ENCODE measurements around the gene THBS3. TPM values are rescaled to one million over a fixed set of nuclear protein-coding genes. Genes with fewer than 3 reads are reported as not detected.

Gene THBS3
- polyA plus RNA-seq, 1 donor from 2014 or later: 99.6 TPM

DNA sequence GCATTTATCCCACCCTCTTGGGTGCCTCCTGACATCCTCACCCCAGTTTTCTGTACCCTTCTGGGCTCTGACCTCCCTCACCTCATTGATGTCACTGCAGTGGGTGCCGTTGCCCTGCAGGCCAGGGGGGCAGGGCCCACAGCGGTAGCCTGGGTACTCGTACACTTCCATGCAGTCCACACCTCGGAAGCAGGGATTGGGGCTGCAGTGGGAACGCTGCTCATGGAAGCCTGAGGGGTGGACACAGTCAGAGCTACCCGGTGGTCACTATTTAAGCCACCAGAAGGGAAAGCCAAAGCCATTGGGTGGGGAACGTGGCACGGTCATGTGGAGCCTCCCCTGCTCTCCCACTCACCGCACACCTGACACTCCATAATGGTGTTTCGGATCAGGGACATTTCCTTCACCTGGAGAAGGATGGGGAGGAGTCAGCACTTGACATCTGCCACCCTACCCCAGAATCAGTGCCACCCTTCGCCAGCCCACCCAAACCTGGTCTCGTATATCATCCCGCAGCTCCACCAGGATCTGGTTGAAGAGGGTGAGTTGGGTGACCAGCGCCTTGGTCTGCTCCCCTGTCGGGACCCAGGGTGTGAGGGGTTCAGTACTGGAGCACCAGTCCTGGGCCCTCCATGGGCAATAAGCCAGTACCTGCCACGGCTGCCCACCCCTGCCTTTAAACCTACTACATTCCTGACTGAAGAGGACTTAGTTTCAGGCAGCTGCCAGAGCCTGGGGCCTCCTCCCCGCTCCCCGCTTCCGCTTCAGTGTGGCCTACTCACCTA, 4.8 kb downstream of the THBS3 start:
- Histone ChIP-seq H3K9me3 (ENCODE audit: low read length) (no peaks in the 10 kb centered on the region), H3K4me2 (ENCODE audit: low read length) (no peak overlapping the region), H3K27ac (ENCODE audit: low read length) (no peak overlapping the region), H3K4me3 (ENCODE audit: low read length) (no peak overlapping the region), H3K9me2 (ENCODE audit: insufficient read depth, low read length) (no peaks in the 10 kb centered on the region), H3F3A (ENCODE audit: insufficient read depth, low read length, poor library complexity, severe bottlenecking) (peaks cover 6% of the 10 kb centered on the region), H3K79me2 (replicated peaks; ENCODE audit: insufficient read depth, low read length) (peaks cover 26% of the 10 kb centered on the region), H2AFZ (ENCODE audit: low read depth, low read length) (no peak overlapping the region), H4K20me1 (ENCODE audit: insufficient read depth) (no peaks in the 10 kb centered on the region), H3K9ac (ENCODE audit: low read length) (no peak overlapping the region), H3K36me3 (ENCODE audit: insufficient read depth, low read length) (no peaks in the 10 kb centered on the region), H3K27me3 (ENCODE audit: insufficient read depth, low read depth, low read length) (no peaks in the 10 kb centered on the region)
- TF ChIP-seq TAF1 (IDR thresholded peaks at IDR 0.05; ENCODE audit: low read depth) (no peak), EZH2 (IDR thresholded peaks at IDR 0.05; ENCODE audit: borderline replicate concordance, insufficient read depth, low read length, poor library complexity, severe bottlenecking) (no peak), SMC3 (conservative IDR thresholded peaks at IDR 0.05; ENCODE audit: poor library complexity) (no peak), RAD21 (conservative IDR thresholded peaks at IDR 0.05) (no peak), CTCF (IDR thresholded peaks at IDR 0.05; ENCODE audit: poor library complexity, severe bottlenecking) (no peak), MXI1 (conservative IDR thresholded peaks at IDR 0.05; ENCODE audit: poor library complexity, severe bottlenecking) (no peak), EP300 (conservative IDR thresholded peaks at IDR 0.05; ENCODE audit: poor library complexity, severe bottlenecking) (no peak), POLR2AphosphoS5 (IDR thresholded peaks at IDR 0.05) (no peak)
- TF ChIP-seq, protein P1, sequence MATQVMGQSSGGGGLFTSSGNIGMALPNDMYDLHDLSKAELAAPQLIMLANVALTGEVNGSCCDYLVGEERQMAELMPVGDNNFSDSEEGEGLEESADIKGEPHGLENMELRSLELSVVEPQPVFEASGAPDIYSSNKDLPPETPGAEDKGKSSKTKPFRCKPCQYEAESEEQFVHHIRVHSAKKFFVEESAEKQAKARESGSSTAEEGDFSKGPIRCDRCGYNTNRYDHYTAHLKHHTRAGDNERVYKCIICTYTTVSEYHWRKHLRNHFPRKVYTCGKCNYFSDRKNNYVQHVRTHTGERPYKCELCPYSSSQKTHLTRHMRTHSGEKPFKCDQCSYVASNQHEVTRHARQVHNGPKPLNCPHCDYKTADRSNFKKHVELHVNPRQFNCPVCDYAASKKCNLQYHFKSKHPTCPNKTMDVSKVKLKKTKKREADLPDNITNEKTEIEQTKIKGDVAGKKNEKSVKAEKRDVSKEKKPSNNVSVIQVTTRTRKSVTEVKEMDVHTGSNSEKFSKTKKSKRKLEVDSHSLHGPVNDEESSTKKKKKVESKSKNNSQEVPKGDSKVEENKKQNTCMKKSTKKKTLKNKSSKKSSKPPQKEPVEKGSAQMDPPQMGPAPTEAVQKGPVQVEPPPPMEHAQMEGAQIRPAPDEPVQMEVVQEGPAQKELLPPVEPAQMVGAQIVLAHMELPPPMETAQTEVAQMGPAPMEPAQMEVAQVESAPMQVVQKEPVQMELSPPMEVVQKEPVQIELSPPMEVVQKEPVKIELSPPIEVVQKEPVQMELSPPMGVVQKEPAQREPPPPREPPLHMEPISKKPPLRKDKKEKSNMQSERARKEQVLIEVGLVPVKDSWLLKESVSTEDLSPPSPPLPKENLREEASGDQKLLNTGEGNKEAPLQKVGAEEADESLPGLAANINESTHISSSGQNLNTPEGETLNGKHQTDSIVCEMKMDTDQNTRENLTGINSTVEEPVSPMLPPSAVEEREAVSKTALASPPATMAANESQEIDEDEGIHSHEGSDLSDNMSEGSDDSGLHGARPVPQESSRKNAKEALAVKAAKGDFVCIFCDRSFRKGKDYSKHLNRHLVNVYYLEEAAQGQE (IDR thresholded peaks at IDR 0.05; ENCODE audit: borderline replicate concordance): no peak

DNA sequence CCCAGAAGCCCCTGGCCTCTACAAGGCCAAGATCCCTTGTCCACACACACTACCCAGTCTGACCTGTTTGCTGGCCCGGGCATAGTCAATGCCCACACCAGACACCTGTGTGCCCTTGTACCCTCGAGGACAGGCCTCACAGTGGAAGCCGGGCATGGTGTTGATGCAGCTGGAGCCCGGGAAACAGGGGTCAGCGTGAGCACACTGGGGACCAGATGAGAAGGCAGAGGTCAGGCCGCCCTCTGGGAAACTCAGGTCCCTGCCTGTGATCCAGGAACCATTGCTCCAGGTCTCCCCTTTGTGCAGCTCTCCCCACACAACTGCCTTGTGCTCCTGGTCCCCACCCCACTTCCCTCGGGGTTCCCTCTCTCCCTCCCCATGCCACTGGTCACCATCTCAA, 5.5 kb downstream of the THBS3 start:
- Histone ChIP-seq H3K9ac (ENCODE audit: low read length) (no peak overlapping the region), H3K27ac (ENCODE audit: low read length) (no peak overlapping the region), H3K36me3 (ENCODE audit: insufficient read depth, low read length) (no peaks in the 10 kb centered on the region)

More for the DNA sequence above, 5.5 kb downstream of the THBS3 start:
- Histone ChIP-seq H2AFZ (ENCODE audit: low read depth, low read length) (no peak overlapping the region), H3F3A (ENCODE audit: insufficient read depth, low read length, poor library complexity, severe bottlenecking) (peaks cover under 1% of the 10 kb centered on the region), H3K4me3 (ENCODE audit: low read length) (no peak overlapping the region), H3K9me3 (ENCODE audit: low read length) (no peaks in the 10 kb centered on the region), H3K4me2 (ENCODE audit: low read length) (no peak overlapping the region), H3K9me2 (ENCODE audit: insufficient read depth, low read length) (no peaks in the 10 kb centered on the region), H3K27me3 (ENCODE audit: insufficient read depth, low read depth, low read length) (no peaks in the 10 kb centered on the region), H4K20me1 (ENCODE audit: insufficient read depth) (no peaks in the 10 kb centered on the region), H3K79me2 (replicated peaks; ENCODE audit: insufficient read depth, low read length) (peaks cover 34% of the 10 kb centered on the region)
- TF ChIP-seq EP300 (conservative IDR thresholded peaks at IDR 0.05; ENCODE audit: poor library complexity, severe bottlenecking) (no peak), TAF1 (IDR thresholded peaks at IDR 0.05; ENCODE audit: low read depth) (no peak), EZH2 (IDR thresholded peaks at IDR 0.05; ENCODE audit: borderline replicate concordance, insufficient read depth, low read length, poor library complexity, severe bottlenecking) (no peak), MXI1 (conservative IDR thresholded peaks at IDR 0.05; ENCODE audit: poor library complexity, severe bottlenecking) (no peak), SMC3 (conservative IDR thresholded peaks at IDR 0.05; ENCODE audit: poor library complexity) (no peak), POLR2AphosphoS5 (IDR thresholded peaks at IDR 0.05) (no peak), RAD21 (conservative IDR thresholded peaks at IDR 0.05) (no peak), CTCF (IDR thresholded peaks at IDR 0.05; ENCODE audit: poor library complexity, severe bottlenecking) (no peak)
- TF ChIP-seq, protein P1 (IDR thresholded peaks at IDR 0.05; ENCODE audit: borderline replicate concordance): no peak

Measured in neural cell (in vitro differentiated cells).